Uterine smooth muscle cell (primary cell): ENCODE results near the gene MAGEB5. TPM values are rescaled to one million over a fixed set of nuclear protein-coding genes. Genes with fewer than 3 reads are reported as not detected.

Source experiments
- total RNA-seq: library from RNA; depleted of rRNA; stranded (reverse); fragments of >200 nt; gene quantifications from 2 replicates; pipeline ENCODE4 v1.2.3, GENCODE V29; 2014

The MAGEB5 gene
- not detected in 2 replicates for total RNA-seq

GRCh38 chrX:26215869-26216268 is at the start of gene MAGEB5:
Gene MAGEB5 (plus strand): TSS chrX:26216169. CDS start chrX:26217302, 1,133 bp downstream.

GRCh38 chrX:26192204-26192603 is 23.8 kb upstream of the MAGEB5 start, which contains the start of gene MAGEB6:
Gene MAGEB6 (plus strand): TSS chrX:26192440. CDS start chrX:26193847, 1,407 bp downstream.

Other genes with a start within 250 kb of the MAGEB5 start
- not detected in 2 replicates for gene MAGEB18, start 77.8 kb upstream of the MAGEB5 start, total RNA-seq
- 0.12 TPM in 1 of 2 replicates, not detected in the other for gene MAGEB6B, start 55.6 kb upstream of the MAGEB5 start, total RNA-seq
- gene MAGEB6, start 23.7 kb upstream of the MAGEB5 start, total RNA-seq = not detected in 2 replicates